NCI-H187 treated with DMSO at 0.1 percent for 48 hours (cell line): Measurements from ENCODE around the gene HOXA7.
A peak's percentile ranks its signal among the peaks of the same experiment; 100 is the strongest.

Source experiments
- DNase-seq: peaks from one replicate; lab custom pipeline; 2025; lab: John Stamatoyannopoulos, UW

Gene HOXA7

DNA sequence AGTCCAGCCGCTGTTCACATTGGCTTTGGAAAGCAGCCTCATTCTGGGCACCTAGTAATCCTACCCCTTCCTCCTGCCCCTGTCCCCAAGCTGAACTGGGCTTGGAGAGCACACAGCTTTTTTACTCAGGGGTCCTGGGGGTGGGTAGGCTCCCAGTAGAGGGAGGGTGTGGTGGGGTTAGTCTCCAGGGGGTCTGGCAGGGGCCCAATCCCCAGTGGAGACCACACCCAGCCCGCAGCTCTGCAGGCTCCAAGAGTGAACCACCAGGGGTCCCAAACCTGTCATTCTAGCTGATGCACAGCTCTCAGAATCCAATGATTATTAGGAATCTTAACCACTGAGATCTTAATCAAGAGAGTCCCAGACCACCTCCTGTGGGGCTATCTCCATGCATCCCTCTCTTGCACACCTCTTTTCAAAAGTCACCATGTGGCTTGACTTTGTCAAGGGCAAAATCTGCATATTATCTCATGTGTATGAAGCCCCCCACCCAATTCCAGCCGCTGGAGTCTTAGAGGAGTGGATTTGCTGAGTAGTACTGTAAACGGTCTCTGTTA, 25.9 kb upstream of the HOXA7 start:
- no peak for DNase-seq

DNA sequence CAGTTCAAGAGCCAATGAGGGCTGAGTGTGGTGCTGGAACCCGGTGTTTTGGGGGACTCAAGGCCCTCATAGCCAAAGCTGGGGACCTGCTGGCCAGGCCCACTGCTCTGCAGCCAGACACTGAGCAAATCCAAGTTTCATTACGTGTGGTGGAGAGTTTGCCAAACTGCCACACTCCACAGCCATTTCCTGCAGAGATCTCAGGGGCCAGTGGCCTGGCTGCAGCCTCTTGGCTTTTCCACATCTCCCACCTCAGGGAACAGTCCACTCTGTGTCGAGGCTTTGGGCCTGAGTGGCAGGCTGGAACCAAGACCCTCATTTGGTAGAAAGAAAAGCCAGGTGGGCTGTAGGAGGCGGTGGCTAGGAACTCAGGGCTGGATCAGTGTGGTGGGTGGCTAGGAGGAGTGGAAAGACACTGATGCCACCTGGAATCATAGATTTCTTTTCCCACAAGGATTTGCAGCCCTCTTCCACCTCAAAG, 25.4 kb upstream of the HOXA7 start:
- no peak for DNase-seq

GRCh38 chr7:27180431-27181420, 24.3 kb upstream of the HOXA7 start:
- no peak for DNase-seq

GRCh38 chr7:27179503-27180430, 23.3 kb upstream of the HOXA7 start:
- DNase-seq, result no peak

DNA sequence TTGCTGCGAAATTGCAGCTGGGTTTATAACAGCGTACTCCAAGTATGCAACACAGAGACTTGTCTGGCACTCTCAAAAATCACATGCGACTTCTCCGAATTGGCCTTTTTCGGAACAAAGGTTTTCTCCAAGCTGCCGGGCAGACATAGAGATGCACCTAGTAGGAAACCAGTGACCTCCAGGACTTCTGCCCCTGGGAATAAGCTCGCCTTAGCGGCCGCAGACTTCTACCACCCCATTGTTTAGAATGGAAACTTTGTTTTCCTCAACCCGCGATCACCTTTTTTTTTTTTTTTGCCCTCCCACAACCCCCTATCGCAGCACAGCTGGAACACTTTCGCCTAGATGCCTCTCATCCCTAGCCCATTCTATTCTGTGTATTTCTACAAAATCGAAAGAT, 22.6 kb upstream of the HOXA7 start:
- no peak for DNase-seq

DNA sequence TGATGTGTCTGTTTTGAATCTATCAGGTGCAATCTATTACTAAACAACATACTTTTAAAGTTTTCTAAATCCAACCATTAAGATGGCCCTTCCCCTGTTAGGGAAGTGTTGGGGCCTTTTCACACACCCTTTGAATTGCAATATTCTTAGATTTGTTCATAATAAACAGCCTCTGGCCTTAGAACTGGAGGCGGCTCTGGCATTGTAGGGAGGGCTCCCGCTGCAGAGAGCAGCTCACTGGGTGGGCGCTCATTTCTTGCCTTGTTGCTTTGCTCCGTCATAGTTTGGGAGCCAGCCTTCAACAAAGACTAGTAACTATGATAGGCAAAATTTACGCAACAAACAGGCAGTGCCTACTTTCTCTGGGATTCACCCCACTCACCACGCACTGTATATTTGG, 21.9 kb upstream of the HOXA7 start:
- DNase-seq, result no peak

DNA sequence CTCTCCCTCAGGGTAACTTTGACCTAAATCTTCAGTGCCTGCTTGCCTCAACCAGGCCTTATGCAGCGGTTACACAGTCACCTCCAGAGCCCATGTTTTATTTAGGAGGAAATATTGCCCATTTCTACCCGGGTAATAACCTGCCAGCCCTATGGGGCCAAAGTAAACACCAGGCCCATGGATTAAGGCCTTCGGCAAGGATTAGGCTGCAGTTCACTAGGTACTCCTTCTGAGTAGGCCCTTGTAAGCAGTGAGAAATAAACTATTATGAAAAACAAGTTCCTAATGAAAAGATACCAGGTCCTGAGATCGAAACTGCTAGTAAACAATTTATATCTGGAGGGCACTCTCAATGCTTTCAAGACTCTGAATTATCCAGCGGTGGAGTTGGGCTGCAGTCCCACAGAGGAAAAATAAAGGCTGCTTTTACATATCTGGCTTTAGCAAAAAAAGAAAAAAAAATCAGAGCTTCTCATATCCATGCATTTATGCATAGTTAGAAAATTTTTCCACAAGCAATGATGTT, 21.4 kb upstream of the HOXA7 start:
- no peak for DNase-seq

GRCh38 chr7:27176962-27177794, 20.7 kb upstream of the HOXA7 start:
- DNase-seq, result no peak

DNA sequence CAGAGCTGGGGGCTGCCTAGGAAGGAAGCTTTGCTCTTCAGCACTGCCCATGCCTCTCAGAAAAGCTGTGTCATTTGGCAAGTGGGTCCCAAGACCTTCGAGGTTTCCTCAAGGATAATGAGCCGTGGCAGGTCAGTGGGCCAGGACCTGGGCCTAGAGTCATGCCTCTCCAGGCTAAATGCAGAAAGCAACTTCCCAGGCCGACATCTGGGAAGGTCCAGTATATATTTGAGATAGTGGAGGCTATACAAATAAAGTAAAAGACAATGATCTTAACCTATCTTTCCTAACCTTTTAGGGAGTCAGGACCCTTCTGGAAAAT, 20.0 kb upstream of the HOXA7 start:
- DNase-seq, result no peak

DNA sequence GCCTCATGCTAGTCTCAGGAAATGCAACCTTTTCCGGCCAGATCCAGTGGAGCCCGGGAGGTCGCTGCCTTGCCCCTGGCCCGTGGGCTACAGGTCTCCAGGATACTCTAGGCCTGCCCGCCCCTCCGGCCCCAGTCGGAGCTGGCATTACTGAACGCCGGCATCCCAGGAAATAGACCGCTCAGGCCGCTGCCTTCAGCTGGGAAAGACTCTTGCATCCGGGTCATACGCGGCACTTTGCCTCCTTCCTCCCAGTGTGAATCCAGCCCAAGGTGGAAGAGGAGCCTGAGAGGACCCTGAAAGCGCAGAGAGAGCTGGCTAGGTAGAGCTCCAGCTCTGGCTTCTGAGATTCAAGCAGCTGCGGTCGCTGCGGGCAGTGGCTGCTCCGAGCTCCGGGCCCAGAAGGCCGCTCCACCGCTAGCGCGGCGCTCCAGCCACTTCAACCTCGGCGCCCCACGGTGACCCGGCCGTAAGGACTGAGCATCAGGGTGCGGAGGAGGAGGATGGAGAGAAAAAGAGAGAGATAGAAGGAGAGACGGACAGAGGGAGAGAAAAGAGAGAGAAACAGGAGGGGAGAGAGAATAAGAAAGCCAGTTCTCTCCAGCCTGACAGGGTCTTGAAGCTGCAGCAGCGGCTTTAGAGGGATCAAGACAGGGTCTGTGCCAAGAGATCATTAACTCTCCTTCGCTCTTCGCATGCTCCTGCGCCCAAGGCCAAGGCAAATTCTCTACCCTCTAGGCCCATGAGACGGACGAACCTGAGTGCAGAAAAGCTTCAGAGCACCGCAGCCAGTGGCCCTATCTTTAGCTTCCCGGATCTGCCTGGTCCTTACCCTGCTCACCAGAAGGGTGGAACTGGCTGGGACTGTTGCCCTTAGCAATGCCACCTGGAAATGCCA, 19.4 kb upstream of the HOXA7 start:
- DNase-seq, result no peak

DNA sequence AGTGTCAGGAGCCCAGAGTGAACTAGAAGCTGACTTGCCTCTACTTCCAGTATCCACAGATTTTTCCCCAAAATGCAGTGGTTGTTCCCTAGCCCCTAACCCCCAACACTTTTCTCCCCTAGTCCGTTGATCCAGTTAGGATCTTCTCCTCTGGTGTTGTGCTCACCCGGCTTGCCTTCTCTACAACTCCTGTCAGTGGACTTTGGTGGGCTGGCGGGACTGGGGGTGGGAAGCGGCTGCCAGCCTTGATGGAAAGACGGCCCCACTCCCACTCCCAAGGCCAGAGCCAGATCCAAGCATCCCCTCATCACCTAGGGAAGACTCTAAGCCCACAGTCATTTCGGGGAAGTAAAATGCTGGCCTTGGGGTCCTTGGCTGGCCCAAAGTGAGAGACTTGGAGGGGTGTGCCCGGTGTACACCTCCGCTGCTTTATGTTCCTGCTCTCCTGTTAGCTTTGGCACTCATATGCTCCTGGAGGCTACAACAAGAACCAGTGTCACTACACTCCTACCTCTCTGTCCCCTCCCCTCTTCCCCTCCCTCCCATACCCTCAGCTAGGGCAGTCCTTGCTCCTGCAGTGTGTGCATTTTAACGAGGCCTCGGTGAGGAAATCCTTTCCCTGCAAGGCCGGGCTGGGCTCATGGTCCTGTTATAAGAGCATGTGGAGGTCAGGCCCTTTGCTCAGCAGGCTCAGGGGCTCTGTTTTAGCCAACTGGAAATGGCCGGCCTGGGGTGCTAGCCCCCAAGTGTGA, 18.6 kb upstream of the HOXA7 start:
- DNase-seq, result peak; percentile 70

- DNase-seq, result no peak
These were observed 17.7 kb upstream of the HOXA7 start, which contains the start of gene HOXA10 for GRCh38 chr7:27173956-27174873. TSS of gene HOXA10 (minus strand) at chr7:27174320. CDS start at chr7:27174306, 14 bp downstream.

- DNase-seq, result no peak
These were observed 17.1 kb upstream of the HOXA7 start for GRCh38 chr7:27173511-27173955.

DNA sequence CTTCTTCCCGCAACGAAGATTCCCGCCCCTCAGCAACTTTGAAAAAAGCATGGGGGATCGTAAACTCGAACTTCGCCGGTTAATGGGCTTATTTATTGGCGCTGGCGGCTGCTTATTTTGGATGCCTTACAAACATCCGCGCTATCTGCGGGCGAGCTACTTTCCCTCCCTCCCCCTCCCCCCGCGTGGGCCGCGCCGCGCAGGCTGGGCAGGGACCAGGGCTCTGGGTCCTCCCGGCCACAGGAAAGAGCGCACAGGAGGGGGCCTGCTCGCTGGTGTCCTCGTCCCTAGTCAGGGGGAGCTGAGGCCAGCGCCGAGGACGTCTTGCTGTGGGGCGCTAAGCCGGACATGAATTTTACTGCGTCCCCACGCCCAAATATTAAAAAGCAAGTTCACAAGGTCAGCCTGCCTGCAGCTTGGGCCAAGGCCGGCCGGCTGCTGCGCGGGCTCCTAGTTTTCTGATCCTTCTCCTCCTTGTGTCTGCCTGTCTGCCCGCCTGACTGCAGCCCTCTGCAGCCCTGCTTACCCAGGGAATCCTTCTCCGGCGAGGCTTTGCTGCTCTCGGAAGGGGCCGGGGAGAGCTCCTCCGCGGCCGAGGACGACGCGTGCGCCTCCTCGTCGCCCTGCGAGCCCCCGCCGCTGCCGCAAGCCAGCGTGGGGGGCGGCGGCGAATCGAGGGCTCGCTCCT, 16.5 kb upstream of the HOXA7 start:
- DNase-seq, result no peak

GRCh38 chr7:27172315-27172774, 15.9 kb upstream of the HOXA7 start:
- no peak for DNase-seq

DNA sequence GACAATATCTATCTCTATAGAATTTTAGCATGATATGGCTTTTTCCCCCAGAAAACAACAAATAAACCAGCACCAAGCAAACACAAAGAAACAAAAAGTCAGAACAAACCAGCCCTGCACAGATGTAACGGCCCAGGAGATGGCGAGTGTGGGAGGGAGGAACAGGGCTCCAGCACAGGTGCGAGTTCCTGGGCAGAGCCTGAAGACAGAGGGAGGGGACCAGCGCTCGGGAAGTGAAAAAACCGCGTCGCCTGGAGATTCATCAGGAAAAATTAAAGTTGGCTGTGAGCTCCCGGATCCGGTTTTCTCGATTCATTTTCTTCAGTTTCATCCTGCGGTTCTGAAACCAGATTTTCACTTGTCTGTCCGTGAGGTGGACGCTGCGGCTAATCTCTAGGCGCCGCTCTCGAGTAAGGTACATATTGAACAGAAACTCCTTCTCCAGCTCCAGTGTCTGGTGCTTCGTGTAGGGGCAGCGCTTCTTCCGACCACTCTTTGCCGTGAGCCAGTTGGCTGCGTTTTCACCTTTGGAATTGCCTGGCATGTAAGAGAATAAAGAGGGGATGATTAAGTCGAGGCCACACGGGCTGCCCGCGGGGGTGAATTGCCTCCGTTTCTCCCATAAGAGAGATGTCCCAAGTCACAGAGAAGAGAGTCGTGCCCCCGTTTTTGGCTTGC, 15.3 kb upstream of the HOXA7 start:
- no peak for DNase-seq

DNA sequence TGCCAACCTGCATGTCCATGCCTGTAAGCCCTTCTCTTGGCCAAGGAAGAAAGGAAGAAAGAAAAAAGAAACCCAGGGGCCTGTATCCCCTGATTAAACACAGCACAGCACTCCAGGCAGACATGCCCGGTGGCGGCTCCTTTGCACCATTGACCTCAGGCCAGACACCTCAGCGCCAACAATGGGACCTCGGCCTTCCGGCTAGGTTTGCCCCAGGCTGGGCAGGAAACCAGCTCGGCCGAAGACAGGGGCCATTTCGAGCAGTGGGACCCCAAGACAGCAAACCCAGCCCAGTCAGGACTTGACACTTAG, 14.8 kb upstream of the HOXA7 start:
- no peak for DNase-seq
